NCI-H2227 (cell line): Measurements from ENCODE around the gene KMT5C.
"Not testable (repeated sequence)": the region's sequence is repeated elsewhere in the genome, so short reads cannot be mapped to it uniquely, and the experiment has no call there.

Source experiments
- DNase-seq: peaks from one replicate; lab custom pipeline; 2025; ENCODE audit not compliant: unreplicated experiment; lab: John Stamatoyannopoulos, UW

Gene KMT5C

GRCh38 chr19:55316646-55317045 is 23.0 kb upstream of the KMT5C start:
- DNase-seq = no peak

GRCh38 chr19:55319785-55320184 is 19.9 kb upstream of the KMT5C start:
- peak; percentile 93 for DNase-seq

GRCh38 chr19:55320844-55321419 is 18.7 kb upstream of the KMT5C start:
- DNase-seq = no peak

GRCh38 chr19:55321466-55322137 is 18.1 kb upstream of the KMT5C start:
- no peak for DNase-seq

GRCh38 chr19:55322204-55322885 is 17.3 kb upstream of the KMT5C start:
- no peak for DNase-seq

GRCh38 chr19:55324662-55325061 is 15.0 kb upstream of the KMT5C start:
- DNase-seq = no peak

GRCh38 chr19:55325172-55325571 is 14.5 kb upstream of the KMT5C start, which contains the start of gene TMEM150B:
TMEM150B (minus strand) TSS chr19:55325341; CDS start chr19:55321036, 4,305 bp downstream.
- DNase-seq = no peak

GRCh38 chr19:55328774-55329318 is 10.8 kb upstream of the KMT5C start:
- not testable (repeated sequence) for DNase-seq

- not testable (repeated sequence) for DNase-seq
These were observed 9.9 kb upstream of the KMT5C start for GRCh38 chr19:55329791-55330190.

GRCh38 chr19:55333870-55334269 is 5.8 kb upstream of the KMT5C start:
- no peak for DNase-seq

GRCh38 chr19:55336101-55336500 is 3.6 kb upstream of the KMT5C start:
- DNase-seq = no peak

- DNase-seq = no peak
These were observed 460 bp downstream of the KMT5C start for GRCh38 chr19:55339889-55340783.

GRCh38 chr19:55340784-55341147 is 1.1 kb downstream of the KMT5C start:
- peak; percentile 86 for DNase-seq

- DNase-seq = peak; percentile 88
These were observed 1.5 kb downstream of the KMT5C start for GRCh38 chr19:55341171-55341588.

GRCh38 chr19:55341595-55342531 is 2.2 kb downstream of the KMT5C start:
- DNase-seq = no peak

- DNase-seq = no peak
These were observed 4.8 kb downstream of the KMT5C start for GRCh38 chr19:55344444-55344843.

- no peak for DNase-seq
These were observed 5.6 kb downstream of the KMT5C start for GRCh38 chr19:55345101-55345817.

- DNase-seq = peak; percentile 53
These were observed 6.4 kb downstream of the KMT5C start for GRCh38 chr19:55345818-55346724.
